HG03095 (cell line): ENCODE measurements around the gene PTPRB.

Experiments
- ATAC-seq: cut with Tn5 transposase; IDR thresholded peaks from one replicate; pipeline ENCODE4 v1.9.1; 2021; ENCODE audit warnings: moderate library complexity; ENCODE audit not compliant: unreplicated experiment

PTPRB gene

GRCh38 chr12:70644861-70645260 lies 7.6 kb upstream of the PTPRB start:
- no peak for ATAC-seq

DNA sequence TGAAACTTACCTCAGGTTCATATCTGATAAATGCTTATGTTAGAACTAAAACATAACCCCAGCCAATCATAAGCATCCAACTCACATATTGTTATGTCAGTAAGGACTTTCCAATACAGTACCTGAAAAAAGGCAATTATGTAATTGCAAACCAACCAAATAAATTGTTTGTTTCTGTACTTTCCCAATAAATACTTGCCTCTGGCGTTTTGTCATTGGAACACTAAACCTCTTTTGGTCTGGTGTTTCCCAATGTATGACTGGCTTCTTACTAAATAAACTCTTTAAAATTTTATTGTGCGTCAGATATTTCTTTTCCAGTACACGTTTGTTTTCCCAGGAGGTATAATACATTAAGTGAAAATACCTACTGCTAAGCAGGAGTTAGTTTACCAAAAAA lies 6.7 kb upstream of the PTPRB start:
- ATAC-seq = no peak

GRCh38 chr12:70641691-70642090 lies 4.5 kb upstream of the PTPRB start:
- no peak for ATAC-seq

DNA sequence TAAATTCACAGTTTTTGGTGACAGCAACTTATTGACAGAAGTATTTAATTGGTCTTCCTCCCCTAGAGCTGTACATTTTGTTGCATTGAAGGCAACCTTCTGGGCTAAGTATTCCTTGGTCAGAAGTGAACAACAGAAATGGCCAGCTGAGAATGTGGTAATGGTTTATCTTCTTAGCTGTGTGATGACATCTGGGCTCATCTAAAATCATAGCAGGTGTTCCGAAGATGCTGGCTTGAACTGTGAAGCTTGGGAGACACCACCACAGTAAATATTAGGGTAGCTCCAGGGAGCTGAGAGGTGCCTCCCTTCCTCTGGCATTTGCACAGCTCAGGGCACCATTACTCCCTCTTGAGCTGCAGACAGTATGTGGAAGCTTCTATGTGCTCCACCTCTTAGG lies 3.7 kb upstream of the PTPRB start:
- ATAC-seq = no peak

DNA sequence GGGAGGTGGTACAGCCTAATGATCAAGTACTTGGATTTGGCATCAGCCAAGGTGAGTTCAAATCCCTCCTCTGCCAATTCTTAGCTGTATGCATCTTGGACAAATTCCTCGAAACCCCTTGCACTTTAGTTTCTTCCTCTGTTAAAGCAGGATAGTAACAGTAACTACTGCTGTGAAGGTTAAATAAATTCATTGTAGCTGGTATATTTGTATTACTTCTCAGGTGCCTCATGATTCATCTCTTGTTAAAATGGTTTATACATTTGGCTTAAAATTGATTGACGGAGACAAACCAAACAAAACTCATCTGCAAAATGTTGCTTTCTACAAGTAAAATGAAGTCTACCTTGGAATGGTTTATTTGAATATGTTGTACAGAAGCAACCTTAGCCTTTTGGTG lies 2.3 kb upstream of the PTPRB start:
- no peak for ATAC-seq

GRCh38 chr12:70638639-70639360 lies 1.6 kb upstream of the PTPRB start:
- ATAC-seq = no peak

GRCh38 chr12:70635755-70636154 lies 1.5 kb downstream of the PTPRB start:
- ATAC-seq = no peak

DNA sequence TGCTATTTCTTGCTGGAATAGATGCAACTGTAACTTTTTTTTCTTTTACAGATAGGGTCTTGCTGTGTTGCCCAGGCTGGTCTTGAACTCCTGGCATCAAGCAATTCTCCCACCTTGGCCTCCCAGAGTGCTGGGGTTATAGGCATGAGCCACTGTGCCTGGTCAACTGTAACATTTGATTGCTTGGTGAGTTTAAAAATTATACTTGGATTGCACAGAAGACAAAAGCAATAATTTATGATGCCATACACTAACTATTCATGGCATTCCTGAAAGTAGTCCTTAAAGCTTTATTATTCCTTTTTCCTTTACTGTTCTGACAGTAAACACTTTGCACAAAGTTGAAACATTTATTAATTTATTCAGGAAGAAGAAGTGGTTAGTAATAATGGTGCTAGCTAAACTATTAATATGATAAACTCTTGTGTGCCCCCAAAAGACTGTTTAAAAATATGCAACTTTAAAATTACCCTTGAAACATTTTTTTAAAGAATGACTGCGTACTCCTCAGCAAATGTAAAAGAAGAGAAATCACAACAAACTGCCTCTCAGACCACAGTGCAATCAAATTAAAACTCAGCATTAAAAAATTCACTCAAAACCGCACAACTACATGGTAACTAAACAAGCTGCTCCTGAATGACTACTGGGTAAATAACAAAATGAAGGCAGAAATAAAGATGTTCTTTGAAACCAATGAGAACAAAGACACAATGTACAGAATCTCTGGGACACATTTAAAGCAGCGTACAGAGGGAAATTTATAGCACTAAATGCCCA lies 8.3 kb downstream of the PTPRB start:
- no peak for ATAC-seq

- ATAC-seq = no peak
These were observed 9.6 kb downstream of the PTPRB start for GRCh38 chr12:70627677-70628076.

DNA sequence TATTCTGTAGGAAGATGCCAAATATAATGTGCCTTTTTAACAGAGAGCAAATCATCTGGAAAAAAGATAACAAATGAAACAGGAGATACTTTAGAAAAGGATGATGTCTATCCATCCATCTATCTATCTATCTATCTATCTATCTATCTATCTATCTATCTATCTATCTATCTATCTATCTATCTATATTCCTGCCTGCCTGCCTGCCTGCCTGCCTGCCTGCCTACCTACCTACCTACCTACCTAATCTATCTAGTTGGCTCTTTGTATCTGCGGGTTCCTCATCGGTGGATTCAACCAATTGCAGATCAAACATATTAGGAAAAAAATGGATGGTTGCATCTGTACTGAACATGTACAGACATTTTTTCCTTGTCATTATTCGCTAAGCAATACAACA lies 11.0 kb downstream of the PTPRB start:
- no peak for ATAC-seq

GRCh38 chr12:70619471-70620152 lies 17.6 kb downstream of the PTPRB start:
- no peak for ATAC-seq

DNA sequence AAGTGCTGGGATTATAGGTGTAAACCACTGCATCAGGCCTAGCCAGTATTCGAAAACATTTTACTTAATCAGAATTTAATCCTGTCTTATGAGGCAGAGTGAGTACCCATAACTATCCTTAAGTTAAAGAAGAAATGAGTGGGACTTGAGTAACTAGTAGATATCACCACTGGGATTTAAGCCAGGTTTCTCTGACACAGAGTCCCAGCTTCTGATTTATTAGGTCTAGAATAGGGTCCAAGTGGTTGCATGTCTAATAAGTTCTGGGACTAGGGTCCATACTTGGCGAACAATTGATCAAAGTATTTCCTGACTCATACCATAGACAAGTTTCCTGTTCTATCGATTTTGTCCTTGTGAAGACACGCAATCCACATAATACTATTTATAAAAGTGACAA lies 18.9 kb downstream of the PTPRB start:
- no peak for ATAC-seq

- no peak for ATAC-seq
These were observed 19.8 kb downstream of the PTPRB start for GRCh38 chr12:70617450-70617849.

DNA sequence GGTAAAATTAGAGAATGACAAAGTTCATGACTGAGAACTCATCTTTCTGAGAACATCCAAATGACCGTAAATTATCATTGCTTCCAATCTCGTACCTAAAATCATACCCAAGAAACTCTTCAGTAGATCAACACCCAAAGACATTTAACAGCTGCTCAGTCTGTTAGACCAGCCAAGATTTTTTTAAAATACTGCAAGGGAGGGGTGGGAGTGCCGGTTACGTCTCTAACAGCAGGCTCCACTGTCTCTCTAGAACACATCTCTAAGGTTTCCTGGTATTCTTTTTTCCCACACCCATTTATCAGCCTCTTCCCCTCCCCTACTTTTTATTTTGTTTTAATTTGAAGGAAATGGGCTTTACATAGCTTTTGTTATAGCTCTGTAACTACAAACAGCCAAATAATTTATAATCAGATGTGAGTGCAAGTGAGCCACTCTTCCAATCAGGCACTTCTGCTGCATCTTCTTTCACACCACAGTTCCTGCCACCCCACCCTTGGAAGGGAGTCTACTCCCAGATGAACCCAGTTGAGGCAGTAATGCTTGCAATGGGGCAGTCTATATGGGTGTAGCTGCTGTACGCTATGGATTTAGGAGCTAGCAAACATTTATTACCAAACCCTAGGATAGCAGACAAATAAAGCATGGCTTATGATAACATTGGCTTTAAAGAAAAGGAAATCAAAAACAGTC lies 21.9 kb downstream of the PTPRB start:
- ATAC-seq = no peak

DNA sequence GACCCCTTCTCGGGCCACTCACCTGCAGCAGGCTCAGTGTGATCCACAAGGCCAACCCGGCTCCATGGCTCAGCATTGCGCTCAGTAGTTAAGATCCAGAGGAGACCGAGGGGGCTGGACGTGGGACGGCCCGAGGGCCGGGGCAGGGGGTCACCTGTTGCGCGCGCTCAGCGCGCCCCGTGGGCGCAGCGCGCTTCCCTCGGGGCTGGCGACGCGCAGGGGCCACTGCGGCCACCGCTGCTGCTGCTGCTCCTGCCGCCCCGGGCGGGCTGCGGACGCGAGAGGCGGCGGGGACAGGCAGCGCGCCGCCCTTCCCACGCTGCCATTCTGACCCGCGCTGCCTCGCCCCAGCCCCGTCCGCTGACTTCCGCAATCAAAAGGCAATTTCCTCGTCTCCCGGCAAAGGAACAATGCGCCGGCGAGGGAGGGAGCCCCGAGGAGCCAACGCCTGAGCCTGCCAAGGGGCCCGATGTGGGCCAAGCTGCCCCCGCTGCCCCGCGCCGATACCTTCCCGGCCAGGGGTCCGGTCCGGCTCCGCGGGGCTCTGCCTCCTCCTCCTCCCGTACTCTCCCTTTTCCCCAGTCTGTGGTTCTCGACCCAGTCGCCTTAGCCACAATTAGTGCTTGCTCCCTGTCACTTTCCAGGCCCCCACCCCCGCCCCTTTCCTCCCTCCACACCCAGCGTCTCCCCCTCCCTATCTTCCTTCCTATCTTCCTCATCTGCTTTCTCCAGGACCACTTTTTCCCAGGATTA lies 27.3 kb downstream of the PTPRB start:
- no peak for ATAC-seq

- ATAC-seq = no peak
These were observed 28.0 kb downstream of the PTPRB start for GRCh38 chr12:70609203-70609602.

DNA sequence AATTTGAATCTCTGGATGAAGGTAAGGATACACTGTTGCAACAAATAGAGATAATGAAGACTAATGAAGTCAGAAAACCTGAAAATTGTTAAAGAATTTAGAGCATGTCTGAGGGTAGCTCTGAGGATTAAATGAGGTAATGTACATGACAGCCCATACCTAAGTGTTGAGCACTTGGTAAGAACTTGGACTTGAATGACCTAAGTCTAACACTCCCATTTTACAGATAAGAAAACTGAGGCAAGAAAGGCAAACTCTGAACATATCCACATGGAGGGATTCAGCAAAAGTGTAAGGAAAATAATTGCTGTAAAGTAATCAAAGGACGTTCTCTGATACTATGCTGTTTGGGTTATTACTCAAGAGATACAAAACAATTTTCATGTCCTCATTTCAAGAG lies 29.0 kb downstream of the PTPRB start:
- no peak for ATAC-seq

- ATAC-seq = no peak
These were observed 30.1 kb downstream of the PTPRB start for GRCh38 chr12:70607107-70607506.

DNA sequence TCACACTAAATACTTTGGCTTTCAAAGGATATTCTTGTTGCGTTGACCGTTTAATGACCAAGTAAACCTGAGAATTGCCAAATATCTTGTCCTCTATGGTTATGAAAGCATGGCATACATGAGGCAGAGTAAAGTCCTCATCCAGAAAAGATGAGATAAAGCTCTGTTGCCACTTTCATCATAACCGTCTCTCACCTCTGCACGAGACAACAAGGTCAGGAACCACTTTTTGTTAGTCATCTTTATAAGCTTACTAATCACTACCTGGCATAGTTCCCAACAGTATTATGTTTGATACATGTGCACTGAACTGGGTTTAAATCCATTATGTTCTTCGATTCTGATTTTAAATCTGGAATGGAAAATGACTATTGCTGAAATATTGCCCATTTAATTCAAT lies 31.3 kb downstream of the PTPRB start:
- ATAC-seq = no peak

GRCh38 chr12:70604662-70605061 lies 32.6 kb downstream of the PTPRB start:
- ATAC-seq = no peak

DNA sequence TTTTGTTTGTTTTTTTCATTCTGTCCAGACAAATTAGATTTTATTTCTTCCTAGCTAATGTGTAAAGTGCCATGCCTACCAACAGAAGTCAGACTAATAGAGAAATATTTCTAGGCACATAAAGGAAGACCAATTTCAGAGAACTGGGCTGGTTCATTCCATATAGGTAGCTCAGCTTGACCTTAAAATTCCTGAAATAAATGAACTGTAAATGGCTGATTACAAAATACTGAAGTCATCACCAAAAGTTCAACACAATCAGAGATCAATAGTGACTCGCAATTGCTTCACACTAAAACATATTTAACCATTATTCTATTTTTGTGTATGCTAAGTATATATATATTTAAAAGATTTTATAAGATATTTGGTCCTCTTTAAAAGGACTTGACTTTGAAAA lies 34.2 kb downstream of the PTPRB start:
- no peak for ATAC-seq
